ENCODE data around the gene TMEM200B. TPM values are rescaled to one million over a fixed set of nuclear protein-coding genes. Genes with fewer than 3 reads are reported as not detected.
"Not testable (repeated sequence)": the region's sequence is repeated elsewhere in the genome, so short reads cannot be mapped to it uniquely, and the experiment has no call there.

Gene TMEM200B
- total RNA-seq, 1 experiment from 2014 or later = 17.9 TPM

- Histone ChIP-seq H3K27me3 (no peaks in the 10 kb centered on the region), H3K4me3 (no peak overlapping the region), H3K9me3 (no peaks in the 10 kb centered on the region), H3K36me3 (no peaks in the 10 kb centered on the region)
- DNase-seq = no peak
Measured at GRCh38 chr1:29090937-29091618, 32.6 kb downstream of the TMEM200B start.

- no peak overlapping the region for H3K4me3 ChIP-seq
- no peaks in the 10 kb centered on the region for H3K9me3 ChIP-seq
- no peak for DNase-seq
- no peaks in the 10 kb centered on the region for H3K27me3 ChIP-seq
- no peaks in the 10 kb centered on the region for H3K36me3 ChIP-seq
Measured at GRCh38 chr1:29084196-29084521, 39.5 kb downstream of the TMEM200B start.

GRCh38 chr1:29083317-29084195 is 40.1 kb downstream of the TMEM200B start:
- no peaks in the 10 kb centered on the region for H3K36me3 ChIP-seq
- DNase-seq = no peak
- no peaks in the 10 kb centered on the region for H3K9me3 ChIP-seq
- no peaks in the 10 kb centered on the region for H3K27me3 ChIP-seq
- H3K4me3 ChIP-seq = no peak overlapping the region

GRCh38 chr1:29082519-29082918 is 41.2 kb downstream of the TMEM200B start:
- Histone ChIP-seq H3K27me3 (no peaks in the 10 kb centered on the region), H3K9me3 (no peaks in the 10 kb centered on the region), H3K4me3 (no peak overlapping the region), H3K36me3 (no peaks in the 10 kb centered on the region)
- no peak for DNase-seq

GRCh38 chr1:29081201-29081600 is 42.5 kb downstream of the TMEM200B start:
- H3K9me3 ChIP-seq = no peaks in the 10 kb centered on the region
- no peaks in the 10 kb centered on the region for H3K36me3 ChIP-seq
- no peaks in the 10 kb centered on the region for H3K27me3 ChIP-seq
- H3K4me3 ChIP-seq = no peak overlapping the region
- no peak for DNase-seq

- not testable (repeated sequence) for H3K36me3 ChIP-seq, H3K9me3 ChIP-seq, H3K4me3 ChIP-seq, H3K27me3 ChIP-seq, DNase-seq
Measured at GRCh38 chr1:29079916-29080629, 43.6 kb downstream of the TMEM200B start.

GRCh38 chr1:29077155-29077554 is 46.5 kb downstream of the TMEM200B start:
- Histone ChIP-seq H3K4me3 (no peak overlapping the region), H3K36me3 (no peaks in the 10 kb centered on the region), H3K9me3 (no peaks in the 10 kb centered on the region), H3K27me3 (no peaks in the 10 kb centered on the region)
- no peak for DNase-seq

Other genes starting within 250 kb of the TMEM200B start
- 4.5 and 4.6 TPM in 2 replicates for gene EPB41, start 209.3 kb downstream of the TMEM200B start, total RNA-seq (2014; rRNA removed; shearing (Covaris generic); ENCODE audit: low replicate concordance)
- 29.8 and 58.1 TPM in 2 replicates for gene SRSF4, start 58.0 kb upstream of the TMEM200B start, total RNA-seq (2014; rRNA removed; shearing (Covaris generic); ENCODE audit: low replicate concordance)
- 12.9 and 26.5 TPM in 2 replicates for gene MECR, start 107.0 kb upstream of the TMEM200B start, total RNA-seq (2014; rRNA removed; shearing (Covaris generic); ENCODE audit: low replicate concordance)
- 3.4 and 6.4 TPM in 2 replicates for gene PTPRU, start 112.6 kb upstream of the TMEM200B start, total RNA-seq (2014; rRNA removed; shearing (Covaris generic); ENCODE audit: low replicate concordance)